NOMO-1 treated with dmso at 0.1 percent for 144 hours (cell line): ENCODE data around the gene MCTP2.
A peak's percentile ranks its signal among the peaks of the same experiment; 100 is the strongest.

Source experiments
- DNase-seq: peaks from one replicate; lab custom pipeline; 2025; ENCODE audit not compliant: unreplicated experiment; lab: John Stamatoyannopoulos, UW

Gene MCTP2

GRCh38 chr15:94387849-94388441 is 156.6 kb downstream of the MCTP2 start:
- DNase-seq, result peak; percentile 83

GRCh38 chr15:94395640-94396039 is 164.3 kb downstream of the MCTP2 start:
- no peak for DNase-seq

- no peak for DNase-seq
Observed at GRCh38 chr15:94397337-94397736, 166.0 kb downstream of the MCTP2 start.

- DNase-seq, result no peak
Observed at GRCh38 chr15:94398001-94398400, 166.6 kb downstream of the MCTP2 start.

GRCh38 chr15:94400526-94401298 is 169.4 kb downstream of the MCTP2 start:
- DNase-seq, result no peak

GRCh38 chr15:94403331-94403730 is 172.0 kb downstream of the MCTP2 start:
- no peak for DNase-seq

- DNase-seq, result no peak
Observed at GRCh38 chr15:94404733-94405283, 173.4 kb downstream of the MCTP2 start.

- no peak for DNase-seq
Observed at GRCh38 chr15:94411285-94411684, 179.9 kb downstream of the MCTP2 start.

- no peak for DNase-seq
Observed at GRCh38 chr15:94411846-94412245, 180.5 kb downstream of the MCTP2 start.

GRCh38 chr15:94412979-94413746 is 181.8 kb downstream of the MCTP2 start:
- peak; percentile 1 for DNase-seq

- no peak for DNase-seq
Observed at GRCh38 chr15:94414916-94415315, 183.6 kb downstream of the MCTP2 start.

- DNase-seq, result no peak
Observed at GRCh38 chr15:94416267-94416666, 184.9 kb downstream of the MCTP2 start.

GRCh38 chr15:94416820-94417219 is 185.5 kb downstream of the MCTP2 start:
- DNase-seq, result no peak

- DNase-seq, result no peak
Observed at GRCh38 chr15:94417501-94418293, 186.3 kb downstream of the MCTP2 start.

- DNase-seq, result no peak
Observed at GRCh38 chr15:94421706-94422105, 190.3 kb downstream of the MCTP2 start.

GRCh38 chr15:94432279-94432678 is 200.9 kb downstream of the MCTP2 start:
- DNase-seq, result no peak

- DNase-seq, result no peak
Observed at GRCh38 chr15:94439158-94439557, 207.8 kb downstream of the MCTP2 start.

GRCh38 chr15:94441760-94442159 is 210.4 kb downstream of the MCTP2 start:
- DNase-seq, result no peak

GRCh38 chr15:94442480-94442879 is 211.1 kb downstream of the MCTP2 start:
- DNase-seq, result no peak

- no peak for DNase-seq
Observed at GRCh38 chr15:94443186-94443585, 211.8 kb downstream of the MCTP2 start.
